Measurements from ENCODE around the gene MRC1. TPM values are rescaled to one million over a fixed set of nuclear protein-coding genes. Genes with fewer than 3 reads are reported as not detected.

MRC1 gene
- total and polyA plus RNA-seq, 4 donors = 14.0 to 161 (median 43.6) TPM

DNA sequence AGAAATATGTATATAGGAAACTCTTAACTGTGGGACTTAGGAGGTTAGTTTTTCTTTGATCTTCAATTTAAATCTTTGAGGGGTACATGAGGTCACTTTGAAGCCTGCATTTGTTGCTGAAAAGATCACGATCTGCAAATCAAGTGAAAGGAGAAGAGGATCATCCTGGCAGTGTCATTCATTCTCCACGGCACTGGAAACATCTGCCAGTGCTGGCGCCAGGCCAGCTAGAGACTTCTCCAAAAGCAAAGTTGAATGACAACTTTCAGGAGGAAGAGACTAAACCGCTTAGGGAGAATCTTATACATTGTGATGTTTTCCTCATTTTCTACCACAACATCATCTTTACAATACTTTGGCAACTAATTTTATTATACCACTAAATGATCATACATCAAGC, 42.5 kb downstream of the MRC1 start:
- WGBS, 2 donors = 5 to 16% methylated on average over 4 of the region's 4 CpGs
- ATAC-seq (ENCODE audit: insufficient read depth, low FRiP score) (no peak), DNase-seq (peak; percentile 25 to 43 (median 41))
- H3K27ac ChIP-seq (ENCODE audit: low read depth in 1 of 2, low read length in 1 of 2) = no peak overlapping the region
- H3K4me3 ChIP-seq = no peak overlapping the region
- no peak overlapping the region for H3K9ac ChIP-seq (ENCODE audit: insufficient read depth in 1 of 2, low read length in 2 of 2)
- H3K27me3 ChIP-seq (ENCODE audit: control insufficient read depth in 3 of 3, insufficient read depth in 3 of 3, low read length in 2 of 3) = no peaks in the 10 kb centered on the region
- no peaks in the 10 kb centered on the region for H3K9me3 ChIP-seq (ENCODE audit: control insufficient read depth in 4 of 4, insufficient read depth in 3 of 4, low read length in 3 of 4)
- H3K36me3 ChIP-seq (ENCODE audit: control insufficient read depth in 4 of 4, insufficient read depth in 4 of 4, low read length in 4 of 4) = no peaks in the 10 kb centered on the region
- peaks cover 0 to 9% (median 0%) of the 10 kb centered on the region in 5 donors for H3K4me1 ChIP-seq (ENCODE audit: control insufficient read depth in 5 of 5, insufficient read depth in 5 of 5, low read length in 5 of 5)
- TF ChIP-seq, protein P1, sequence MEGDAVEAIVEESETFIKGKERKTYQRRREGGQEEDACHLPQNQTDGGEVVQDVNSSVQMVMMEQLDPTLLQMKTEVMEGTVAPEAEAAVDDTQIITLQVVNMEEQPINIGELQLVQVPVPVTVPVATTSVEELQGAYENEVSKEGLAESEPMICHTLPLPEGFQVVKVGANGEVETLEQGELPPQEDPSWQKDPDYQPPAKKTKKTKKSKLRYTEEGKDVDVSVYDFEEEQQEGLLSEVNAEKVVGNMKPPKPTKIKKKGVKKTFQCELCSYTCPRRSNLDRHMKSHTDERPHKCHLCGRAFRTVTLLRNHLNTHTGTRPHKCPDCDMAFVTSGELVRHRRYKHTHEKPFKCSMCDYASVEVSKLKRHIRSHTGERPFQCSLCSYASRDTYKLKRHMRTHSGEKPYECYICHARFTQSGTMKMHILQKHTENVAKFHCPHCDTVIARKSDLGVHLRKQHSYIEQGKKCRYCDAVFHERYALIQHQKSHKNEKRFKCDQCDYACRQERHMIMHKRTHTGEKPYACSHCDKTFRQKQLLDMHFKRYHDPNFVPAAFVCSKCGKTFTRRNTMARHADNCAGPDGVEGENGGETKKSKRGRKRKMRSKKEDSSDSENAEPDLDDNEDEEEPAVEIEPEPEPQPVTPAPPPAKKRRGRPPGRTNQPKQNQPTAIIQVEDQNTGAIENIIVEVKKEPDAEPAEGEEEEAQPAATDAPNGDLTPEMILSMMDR (IDR thresholded peaks at IDR 0.05; ENCODE audit: control extremely low read depth, extremely low read depth) = no peak

- Histone ChIP-seq H3K4me3 (no peak overlapping the region), H3K27ac (ENCODE audit: low read depth in 1 of 2, low read length in 1 of 2) (no peak overlapping the region), H3K9ac (ENCODE audit: insufficient read depth in 1 of 2, low read length in 2 of 2) (no peak overlapping the region), H3K36me3 (ENCODE audit: control insufficient read depth in 4 of 4, insufficient read depth in 4 of 4, low read length in 4 of 4) (no peaks in the 10 kb centered on the region), H3K27me3 (ENCODE audit: control insufficient read depth in 3 of 3, insufficient read depth in 3 of 3, low read length in 2 of 3) (no peaks in the 10 kb centered on the region), H3K4me1 (ENCODE audit: control insufficient read depth in 5 of 5, insufficient read depth in 5 of 5, low read length in 5 of 5) (peaks cover 0 to 9% (median 0%) of the 10 kb centered on the region in 5 donors), H3K9me3 (ENCODE audit: control insufficient read depth in 4 of 4, insufficient read depth in 3 of 4, low read length in 3 of 4) (no peaks in the 10 kb centered on the region)
- TF ChIP-seq, protein P1 (IDR thresholded peaks at IDR 0.05; ENCODE audit: control extremely low read depth, extremely low read depth) = no peak
- WGBS, 2 donors = 85 to 86% methylated on average over 7 of the region's 7 CpGs
- ATAC-seq (ENCODE audit: insufficient read depth, low FRiP score) = no peak
- DNase-seq = no peak
Measured at GRCh38 chr10:17854044-17854652, 45.0 kb downstream of the MRC1 start.

GRCh38 chr10:17857040-17857439, 47.9 kb downstream of the MRC1 start:
- WGBS, 2 donors = 63 to 68% methylated on average over 3 of the region's 3 CpGs
- H3K4me1 ChIP-seq (ENCODE audit: control insufficient read depth in 5 of 5, insufficient read depth in 5 of 5, low read length in 5 of 5) = no peaks in the 10 kb centered on the region
- H3K9ac ChIP-seq (ENCODE audit: insufficient read depth in 1 of 2, low read length in 2 of 2) = no peak overlapping the region
- H3K9me3 ChIP-seq (ENCODE audit: control insufficient read depth in 4 of 4, insufficient read depth in 3 of 4, low read length in 3 of 4) = no peaks in the 10 kb centered on the region
- H3K4me3 ChIP-seq = no peak overlapping the region
- TF ChIP-seq, protein P1 (IDR thresholded peaks at IDR 0.05; ENCODE audit: control extremely low read depth, extremely low read depth) = no peak
- ATAC-seq (ENCODE audit: insufficient read depth, low FRiP score) (no peak), DNase-seq (no peak)
- H3K27ac ChIP-seq (ENCODE audit: low read depth in 1 of 2, low read length in 1 of 2) = no peak overlapping the region
- H3K36me3 ChIP-seq (ENCODE audit: control insufficient read depth in 4 of 4, insufficient read depth in 4 of 4, low read length in 4 of 4) = no peaks in the 10 kb centered on the region
- H3K27me3 ChIP-seq (ENCODE audit: control insufficient read depth in 3 of 3, insufficient read depth in 3 of 3, low read length in 2 of 3) = no peaks in the 10 kb centered on the region
